ENCODE results near the gene ZNF593. TPM values are rescaled to one million over a fixed set of nuclear protein-coding genes. Genes with fewer than 3 reads are reported as not detected.

ZNF593 gene
- total and polyA plus RNA-seq, 10 of the 15 experiments (the other 5 are each of a cell fraction or from before 2014, with no cell fraction given), result 7.7 to 156 (median 51.0) TPM

GRCh38 chr1:26156285-26157038 lies 13.2 kb upstream of the ZNF593 start:
- Histone ChIP-seq H3K27me3 (replicated peaks in 1 of 2; ENCODE audit: control insufficient read depth in 2 of 2, insufficient read depth in 2 of 2, low read length in 1 of 2) (peaks cover 1 to 12% of the 10 kb centered on the region in 2 experiments), H3K4me2 (ENCODE audit: control insufficient read depth, insufficient read depth) (no peak overlapping the region), H4K20me1 (ENCODE audit: control insufficient read depth, insufficient read depth) (no peaks in the 10 kb centered on the region), H3K27ac (ENCODE audit: control insufficient read depth, insufficient read depth) (no peak overlapping the region), H3K4me1 (ENCODE audit: control insufficient read depth, insufficient read depth, low read length) (no peaks in the 10 kb centered on the region), H2AFZ (ENCODE audit: control insufficient read depth, low read depth, low read length) (no peak overlapping the region), H3K79me2 (ENCODE audit: control insufficient read depth, insufficient read depth, low read length) (no peaks in the 10 kb centered on the region), H3K4me3 (no peak overlapping the region), H3K9ac (ENCODE audit: control insufficient read depth, insufficient read depth, low read length) (no peak overlapping the region), H3K36me3 (ENCODE audit: control insufficient read depth in 2 of 2, insufficient read depth in 2 of 2, low read length in 1 of 2) (no peaks in the 10 kb centered on the region), H3K9me3 (replicated peaks; ENCODE audit: control insufficient read depth, insufficient read depth, low read length) (no peaks in the 10 kb centered on the region)
- ATAC-seq, result no peak
- WGBS (ENCODE audit: insufficient coverage, insufficient replicate concordance, low lambda C conversion rate, missing lambda C conversion rate), result 7% methylated on average over 10 of the region's 12 CpGs
- ChIA-PET CTCF (interaction anchor here (1.2 to 4.8 kb wide), 8 partner anchors 8 to 261 kb away, joined by 3 to 24 read pairs (median 4); partner anchors contain the start of genes C1orf232, CEP85 and ZNF593), RAD21 (ENCODE audit: unreplicated experiment) (interaction anchor here (0.8 kb wide), 1 partner anchor 55 kb away, joined by 3 read pairs; no protein-coding TSS in a partner anchor), SMC1A (ENCODE audit: uncharacterized antibody, unreplicated experiment) (interaction anchor here (2.3 kb wide), 1 partner anchor 11 kb away, joined by 11 read pairs; no protein-coding TSS in a partner anchor), POLR2A (no interaction called here)
- in situ Hi-C loops (cut with MboI), result no loop called here
- FAIRE-seq, result no peak
- intact Hi-C loops (cut with micrococcal nuclease; ENCODE audit: unreplicated experiment), result no loop called here
- DNase-seq (ENCODE audit: low read depth, low spot score), result no peak
- BruUV-seq (replicated peaks), result no TSS peak
- no peak for TF ChIP-seq RFX5 (IDR thresholded peaks at IDR 0.05; ENCODE audit: low read depth, low read length)
- no peak for TF ChIP-seq ATF3 (IDR thresholded peaks at IDR 0.05; ENCODE audit: borderline replicate concordance, extremely low read depth, low read depth, low read length)
- TF ChIP-seq MEF2B (IDR thresholded peaks at IDR 0.05; ENCODE audit: partially characterized antibody, poor library complexity, severe bottlenecking), result no peak
- no peak for TF ChIP-seq USF1 (IDR thresholded peaks at IDR 0.05; ENCODE audit: borderline replicate concordance, extremely low read length, insufficient read depth, low read depth, low read length)
- TF ChIP-seq HDGF (IDR thresholded peaks at IDR 0.05), result no peak
- TF ChIP-seq ZBTB4 (CRISPR knock-in tag; IDR thresholded peaks at IDR 0.05), result no peak
- TF ChIP-seq IKZF2 (IDR thresholded peaks at IDR 0.05), result no peak
- no peak for TF ChIP-seq PKNOX1 (IDR thresholded peaks at IDR 0.05)
- no peak for TF ChIP-seq BRCA1 (IDR thresholded peaks at IDR 0.05; ENCODE audit: low read depth, low read length)
- TF ChIP-seq CUX1 (IDR thresholded peaks at IDR 0.05; ENCODE audit: insufficient replicate concordance, low read depth, low read length), result no peak
- no peak for TF ChIP-seq EZH2 (IDR thresholded peaks at IDR 0.05; ENCODE audit: borderline replicate concordance, control insufficient read depth, low read depth, low read length)
